ENCODE measurements around the gene AP3S1. TPM values are rescaled to one million over a fixed set of nuclear protein-coding genes. Genes with fewer than 3 reads are reported as not detected.
"Not testable (repeated sequence)": the region's sequence is repeated elsewhere in the genome, so short reads cannot be mapped to it uniquely, and the experiment has no call there.

Gene AP3S1
- total RNA-seq, 4 donors from 2014 or later = 59.2 to 207 (median 149) TPM

GRCh38 chr5:115898656-115899055 lies 56.9 kb downstream of the AP3S1 start:
- Histone ChIP-seq H3K4me1 (peaks cover 0 to 5% of the 10 kb centered on the region in 2 donors), H3K27me3 (no peaks in the 10 kb centered on the region), H3K36me3 (no peaks in the 10 kb centered on the region), H3K27ac (no peak overlapping the region), H3K4me3 (replicated peaks in 1 of 3) (no peak overlapping the region), H3K9me3 (no peaks in the 10 kb centered on the region)
- intact Hi-C loops (cut with DNase I) = no loop called here
- DNase-seq = no peak
- 100% methylated on average over 1 of the region's 1 CpG for WGBS, 2 donors
- no peak for TF ChIP-seq CTCF (IDR thresholded peaks at IDR 0.05)
- no peak for TF ChIP-seq POLR2A (IDR thresholded peaks at IDR 0.05)

- H3K4me3 ChIP-seq (replicated peaks in 1 of 3) = no peak overlapping the region
- no peaks in the 10 kb centered on the region for H3K27me3 ChIP-seq
- H3K9me3 ChIP-seq = no peaks in the 10 kb centered on the region
- no peaks in the 10 kb centered on the region for H3K4me1 ChIP-seq
- TF ChIP-seq CTCF (IDR thresholded peaks at IDR 0.05) (no peak), POLR2A (IDR thresholded peaks at IDR 0.05) (no peak)
- H3K27ac ChIP-seq = no peak overlapping the region
- intact Hi-C loops (cut with DNase I) = no loop called here
- DNase-seq = no peak
- WGBS, 2 donors = 95 to 98% methylated on average over 2 of the region's 2 CpGs
- no peaks in the 10 kb centered on the region for H3K36me3 ChIP-seq
Observed at GRCh38 chr5:115907177-115907576, 65.4 kb downstream of the AP3S1 start.

- H3K9me3 ChIP-seq; H3K27me3 ChIP-seq; H3K4me1 ChIP-seq; H3K27ac ChIP-seq; H3K4me3 ChIP-seq (replicated peaks in 1 of 3); intact Hi-C loops (cut with DNase I); H3K36me3 ChIP-seq; DNase-seq: not testable (repeated sequence)
- 91 to 94% methylated on average over 5 of the region's 5 CpGs for WGBS, 2 donors
Observed at GRCh38 chr5:115913623-115914400, 72.1 kb downstream of the AP3S1 start.

GRCh38 chr5:115920171-115920725 lies 78.5 kb downstream of the AP3S1 start:
- Histone ChIP-seq H3K27ac (no peak overlapping the region), H3K4me3 (replicated peaks in 1 of 3) (no peak overlapping the region), H3K36me3 (no peaks in the 10 kb centered on the region), H3K9me3 (no peaks in the 10 kb centered on the region), H3K27me3 (no peaks in the 10 kb centered on the region), H3K4me1 (no peaks in the 10 kb centered on the region)
- TF ChIP-seq CTCF (IDR thresholded peaks at IDR 0.05) (no peak), POLR2A (IDR thresholded peaks at IDR 0.05) (no peak)
- 80 to 82% methylated on average over 3 of the region's 3 CpGs for WGBS, 2 donors
- intact Hi-C loops (cut with DNase I) = no loop called here
- DNase-seq = no peak

- H3K27me3 ChIP-seq; DNase-seq; H3K4me1 ChIP-seq; H3K27ac ChIP-seq; intact Hi-C loops (cut with DNase I); H3K4me3 ChIP-seq (replicated peaks in 1 of 3); H3K9me3 ChIP-seq; H3K36me3 ChIP-seq: not testable (repeated sequence)
- 94 to 97% methylated on average over 12 of the region's 12 CpGs for WGBS, 2 donors
Observed at GRCh38 chr5:115928578-115929407, 87.1 kb downstream of the AP3S1 start.

GRCh38 chr5:115930171-115930570 lies 88.4 kb downstream of the AP3S1 start:
- DNase-seq; intact Hi-C loops (cut with DNase I); H3K27ac ChIP-seq; H3K36me3 ChIP-seq; H3K4me3 ChIP-seq (replicated peaks in 1 of 3); H3K9me3 ChIP-seq; H3K4me1 ChIP-seq; H3K27me3 ChIP-seq: not testable (repeated sequence)
- 91 to 93% methylated on average over 17 of the region's 17 CpGs for WGBS, 2 donors
